ENCODE data around the gene TMEM59L. TPM values are rescaled to one million over a fixed set of nuclear protein-coding genes. Genes with fewer than 3 reads are reported as not detected.

The TMEM59L gene
- total RNA-seq, 1 donor from 2014 or later, result 4.9 TPM

GRCh38 chr19:18587962-18588610 is 24.6 kb upstream of the TMEM59L start:
- peaks cover 20% of the 10 kb centered on the region for H3K4me1 Mint-ChIP-seq
- DNase-seq (ENCODE audit: low spot score in 2 of 2, unreplicated experiment in 2 of 2), result no peak
- TF ChIP-seq CTCF (IDR thresholded peaks at IDR 0.05; ENCODE audit: unreplicated experiment), result no peak
- peaks cover 2% of the 10 kb centered on the region for H3K36me3 Mint-ChIP-seq
- H3K27ac Mint-ChIP-seq, result peak overlapping the region; percentile 83
- H3K4me3 Mint-ChIP-seq, result peak overlapping the region; percentile 73
- no peaks in the 10 kb centered on the region for H3K9me3 Mint-ChIP-seq
- H3K27me3 Mint-ChIP-seq (ENCODE audit: low read depth), result peaks cover 7% of the 10 kb centered on the region

- peak within 1 kb of the TSS; percentile 88 for H3K27ac Mint-ChIP-seq
- H3K36me3 Mint-ChIP-seq, result peaks cover 2% of the 10 kb centered on the region
- TF ChIP-seq CTCF (IDR thresholded peaks at IDR 0.05; ENCODE audit: unreplicated experiment), result peak; percentile 87
These were observed 23.9 kb upstream of the TMEM59L start, which contains the start of gene REX1BD for GRCh38 chr19:18588611-18589379. TSS of gene REX1BD (plus strand) at chr19:18588798. CDS start at chr19:18588802, 4 bp downstream.

GRCh38 chr19:18589380-18590272 is 23.0 kb upstream of the TMEM59L start:
- Mint-ChIP-seq H3K36me3 (peaks cover 2% of the 10 kb centered on the region), H3K4me1 (peaks cover 26% of the 10 kb centered on the region), H3K4me3 (peak overlapping the region; percentile 73), H3K27me3 (ENCODE audit: low read depth) (peaks cover 4% of the 10 kb centered on the region), H3K27ac (peak overlapping the region; percentile 88), H3K9me3 (no peaks in the 10 kb centered on the region)
- TF ChIP-seq CTCF (IDR thresholded peaks at IDR 0.05; ENCODE audit: unreplicated experiment), result no peak
- DNase-seq (ENCODE audit: low spot score in 2 of 2, unreplicated experiment in 2 of 2), result peak; percentile 50 to 74

More at GRCh38 chr19:18588611-18589379, 23.9 kb upstream of the TMEM59L start, which contains the start of gene REX1BD:
- Mint-ChIP-seq H3K4me3 (peak within 1 kb of the TSS; percentile 73), H3K27me3 (ENCODE audit: low read depth) (peaks cover 11% of the 10 kb centered on the region), H3K9me3 (no peaks in the 10 kb centered on the region), H3K4me1 (peaks cover 23% of the 10 kb centered on the region)
- peak; percentile 72 to 86 for DNase-seq (ENCODE audit: low spot score in 2 of 2, unreplicated experiment in 2 of 2)

- Mint-ChIP-seq H3K27me3 (ENCODE audit: low read depth) (peaks cover 9% of the 10 kb centered on the region), H3K9me3 (no peaks in the 10 kb centered on the region), H3K4me1 (peaks cover 32% of the 10 kb centered on the region), H3K4me3 (peak overlapping the region; percentile 73), H3K36me3 (peaks cover 2% of the 10 kb centered on the region), H3K27ac (peak overlapping the region; percentile 88)
- peak; percentile 64 for TF ChIP-seq CTCF (IDR thresholded peaks at IDR 0.05; ENCODE audit: unreplicated experiment)
- DNase-seq (ENCODE audit: low spot score in 2 of 2, unreplicated experiment in 2 of 2), result peak; percentile 65 to 83
These were observed 22.1 kb upstream of the TMEM59L start for GRCh38 chr19:18590273-18591272.

Data from mesothelial cell of epicardium (in vitro differentiated cells).